Measurements from ENCODE around the gene TP53I13. TPM values are rescaled to one million over a fixed set of nuclear protein-coding genes. Genes with fewer than 3 reads are reported as not detected.
A peak's percentile ranks its signal among the peaks of the same experiment; 100 is the strongest.

The TP53I13 gene
- total and polyA plus RNA-seq, 2 of the 4 experiments (the other 2 are of a cell fraction): 22.0 to 48.3 TPM

GRCh38 chr17:29572691-29573557 lies 4.4 kb downstream of the TP53I13 start:
- Histone ChIP-seq H3K18ac (ENCODE audit: low read depth, low read length) (no peak overlapping the region; the same call in 1 of the 2 replicates), H3K27ac (ENCODE audit: insufficient read depth, low read length) (no peak overlapping the region; the same call in 1 of the 2 replicates), H3K36me3 (ENCODE audit: control insufficient read depth, insufficient read depth, low read length) (peaks cover 51% of the 10 kb centered on the region), H2AK9ac (replicated peaks; ENCODE audit: low read depth, low read length, poor library complexity) (peak overlapping the region; percentile 93), H3K14ac (replicated peaks; ENCODE audit: low read depth, low read length) (no peak overlapping the region), H2BK20ac (ENCODE audit: low read depth, low read length) (no peak overlapping the region), H2BK15ac (ENCODE audit: low read depth, low read length) (no peak overlapping the region; the same call in 2 of the 3 replicates), H3K9me1 (ENCODE audit: insufficient read depth, low read length) (no peaks in the 10 kb centered on the region; the same call in 1 of the 2 replicates), H4K8ac (ENCODE audit: low read depth in 2 of 2, low read length in 2 of 2) (peak overlapping the region; percentile 57 to 83; a peak in 3 of 4 replicates), H2BK120ac (ENCODE audit: low read depth, low read length) (no peak overlapping the region), H3K4ac (ENCODE audit: low read depth, low read length) (peak overlapping the region; percentile 60), H4K20me1 (ENCODE audit: insufficient read depth, low read length) (no peaks in the 10 kb centered on the region), H3K4me1 (ENCODE audit: control insufficient read depth, insufficient read depth, low read length) (peaks cover 11% of the 10 kb centered on the region), H3K27me3 (ENCODE audit: control insufficient read depth, insufficient read depth, low read length) (no peaks in the 10 kb centered on the region), H3K9me3 (ENCODE audit: control insufficient read depth, insufficient read depth, low read length) (no peaks in the 10 kb centered on the region), H2BK5ac (ENCODE audit: low read depth, low read length, poor library complexity, severe bottlenecking) (peak overlapping the region; percentile 18), H3K9ac (ENCODE audit: low read depth, low read length) (no peak overlapping the region), H4K5ac (ENCODE audit: low read depth, low read length) (0 out of 2 replicates have a peak overlapping the region, but pooled peaks have one; percentile 35), H3K56ac (ENCODE audit: extremely low read depth, insufficient read depth, low read length) (no peak overlapping the region), H3K4me3 (ENCODE audit: insufficient read depth, low read depth, low read length) (no peak overlapping the region), H2AK5ac (ENCODE audit: low read depth, low read length) (peak overlapping the region; percentile 93), H3K79me1 (ENCODE audit: low read depth in 1 of 2, low read length in 2 of 2) (peaks cover 3 to 36% of the 10 kb centered on the region in 2 experiments), H2AFZ (replicated peaks; ENCODE audit: low read length, poor library complexity) (peak overlapping the region; percentile 87), H3K4me2 (ENCODE audit: low read depth, low read length) (0 out of 2 replicates have a peak overlapping the region, but pooled peaks have one; percentile 4), H4K91ac (ENCODE audit: insufficient read depth, low read depth, low read length) (peak overlapping the region; percentile 33; the same call in 1 of the 2 replicates), H3K23ac (ENCODE audit: low read depth, low read length) (no peak overlapping the region)
- ATAC-seq (ENCODE audit: low read depth) (peak; percentile 28), DNase-seq (peak; percentile 56)
- BruUV-seq (replicated peaks): no TSS peak
- intact Hi-C loops (cut with micrococcal nuclease) (loop anchor here (1.0 kb wide), 1 partner anchor 203 kb away; no protein-coding TSS in a partner anchor), in situ Hi-C loops (cut with MboI; ENCODE audit: low sequenced_read_pairs) (no loop called here), dilution Hi-C loops (cut with HindIII; ENCODE audit: low sequenced_read_pairs, unreplicated experiment) (no loop called here)
- WGBS, 2 experiments (ENCODE audit: extremely low coverage in 2 of 2, insufficient read length in 1 of 2): 8% methylated on average over 21 of the region's 62 CpGs; no CpG with 5 or more reads in 1 of the 2 experiments
- POLR2A ChIA-PET (ENCODE audit: unreplicated experiment): interaction anchor here (0.6 kb wide), 1 partner anchor 18 kb away, joined by 3 read pairs; no protein-coding TSS in a partner anchor
- CTCF ChIA-PET: interaction anchor here (1.3 to 2.4 kb wide), 3 partner anchors 16 to 203 kb away, joined by 3 to 13 read pairs (median 7); no protein-coding TSS in a partner anchor
- TF ChIP-seq ELK1 (IDR thresholded peaks at IDR 0.05; ENCODE audit: borderline replicate concordance, low read depth, low read length): no peak
- TF ChIP-seq MAFK (IDR thresholded peaks at IDR 0.05; ENCODE audit: low read depth, low read length): no peak
- TF ChIP-seq NFE2L2 (IDR thresholded peaks at IDR 0.05; ENCODE audit: low read depth, low read length): no peak
- TF ChIP-seq MAZ (IDR thresholded peaks at IDR 0.05; ENCODE audit: borderline replicate concordance, low read depth, low read length): peak; percentile 55; the same call in 1 of the 2 replicates
- no peak for TF ChIP-seq RCOR1 (IDR thresholded peaks at IDR 0.05; ENCODE audit: insufficient replicate concordance, low read length)
- peak; percentile 58 for TF ChIP-seq SMC3 (IDR thresholded peaks at IDR 0.05; ENCODE audit: low read depth, low read length)
- TF ChIP-seq CEBPB (IDR thresholded peaks at IDR 0.05; ENCODE audit: low read depth, low read length): no peak
- TF ChIP-seq BHLHE40 (IDR thresholded peaks at IDR 0.05; ENCODE audit: low read depth, low read length): peak; percentile 61
- peak; percentile 74 for TF ChIP-seq USF2 (IDR thresholded peaks at IDR 0.05; ENCODE audit: low read depth, low read length)
- TF ChIP-seq RFX5 (IDR thresholded peaks at IDR 0.05; ENCODE audit: low read depth, low read length): no peak
- no peak for TF ChIP-seq POLR2A (IDR thresholded peaks at IDR 0.05; ENCODE audit: low read depth, low read length)
- TF ChIP-seq CTCF (conservative IDR thresholded peaks at IDR 0.05; ENCODE audit: low read depth, low read length): peak; percentile 78
- TF ChIP-seq CHD1 (IDR thresholded peaks at IDR 0.05; ENCODE audit: low read depth, low read length): no peak

Measured in IMR-90 (cell line).